Measurements from ENCODE around the gene ZBTB14. TPM values are rescaled to one million over a fixed set of nuclear protein-coding genes. Genes with fewer than 3 reads are reported as not detected.

Gene ZBTB14
- total and polyA plus RNA-seq, 4 donors, result 2.2 to 6.9 (median 4.4) TPM

GRCh38 chr18:5282770-5283169, 12.8 kb downstream of the ZBTB14 start:
- 88% methylated on average over 1 of the region's 1 CpG for WGBS
- DNase-seq (ENCODE audit: low spot score), result no peak
- Histone ChIP-seq H3K27ac (ENCODE audit: low read depth in 1 of 2, low read length in 2 of 2) (no peak overlapping the region), H3K4me1 (ENCODE audit: control insufficient read depth in 4 of 4, insufficient read depth in 4 of 4, low read length in 3 of 4) (no peaks in the 10 kb centered on the region), H3K9me3 (ENCODE audit: control insufficient read depth in 4 of 4, low read length in 3 of 4) (peaks cover 0 to 2% (median 0%) of the 10 kb centered on the region in 4 donors), H3K9ac (ENCODE audit: low read depth in 1 of 2, low read length in 2 of 2) (no peak overlapping the region), H3K36me3 (ENCODE audit: control insufficient read depth in 4 of 4, insufficient read depth in 3 of 4, low read depth in 1 of 4, low read length in 3 of 4) (peaks cover 0 to 2% (median 0%) of the 10 kb centered on the region in 4 donors), H3K27me3 (ENCODE audit: control insufficient read depth in 4 of 4, insufficient read depth in 4 of 4, low read length in 3 of 4) (no peaks in the 10 kb centered on the region), H3K4me3 (ENCODE audit: low read depth in 1 of 3, low read length in 3 of 3) (no peak overlapping the region)
- TF ChIP-seq FOXA2 (IDR thresholded peaks at IDR 0.05) (no peak), MAX (IDR thresholded peaks at IDR 0.05) (no peak), YY1 (IDR thresholded peaks at IDR 0.05) (no peak), RAD21 (IDR thresholded peaks at IDR 0.05) (no peak), HNF4A (conservative IDR thresholded peaks at IDR 0.05) (no peak), NR2F2 (IDR thresholded peaks at IDR 0.05) (no peak), TAF1 (conservative IDR thresholded peaks at IDR 0.05) (no peak), REST (IDR thresholded peaks at IDR 0.05) (no peak), HNF4G (IDR thresholded peaks at IDR 0.05) (no peak), ZBTB33 (IDR thresholded peaks at IDR 0.05) (no peak), RXRA (IDR thresholded peaks at IDR 0.05) (no peak), EGR1 (IDR thresholded peaks at IDR 0.05; ENCODE audit: low read depth in 2 of 2) (no peak), JUND (IDR thresholded peaks at IDR 0.05) (no peak), SP1 (IDR thresholded peaks at IDR 0.05) (no peak)

- Histone ChIP-seq H3K36me3 (ENCODE audit: control insufficient read depth in 4 of 4, insufficient read depth in 3 of 4, low read depth in 1 of 4, low read length in 3 of 4) (peaks cover 0 to 2% (median 0%) of the 10 kb centered on the region in 4 donors), H3K4me3 (ENCODE audit: low read depth in 1 of 3, low read length in 3 of 3) (no peak overlapping the region), H3K27me3 (ENCODE audit: control insufficient read depth in 4 of 4, insufficient read depth in 4 of 4, low read length in 3 of 4) (no peaks in the 10 kb centered on the region), H3K27ac (ENCODE audit: low read depth in 1 of 2, low read length in 2 of 2) (no peak overlapping the region), H3K4me1 (ENCODE audit: control insufficient read depth in 4 of 4, insufficient read depth in 4 of 4, low read length in 3 of 4) (no peaks in the 10 kb centered on the region), H3K9ac (ENCODE audit: low read depth in 1 of 2, low read length in 2 of 2) (no peak overlapping the region), H3K9me3 (ENCODE audit: control insufficient read depth in 4 of 4, low read length in 3 of 4) (peaks cover 0 to 2% (median under 1%) of the 10 kb centered on the region in 4 donors)
- DNase-seq (ENCODE audit: low spot score), result no peak
- 18% methylated on average over 3 of the region's 3 CpGs for WGBS
- TF ChIP-seq ATF3 (IDR thresholded peaks at IDR 0.05) (no peak), HNF4G (IDR thresholded peaks at IDR 0.05) (no peak), MAX (IDR thresholded peaks at IDR 0.05) (no peak), SP1 (IDR thresholded peaks at IDR 0.05) (no peak), NR2F2 (IDR thresholded peaks at IDR 0.05) (no peak), GABPA (IDR thresholded peaks at IDR 0.05 in 1 of 2, conservative IDR thresholded peaks at IDR 0.05 in 1 of 2) (no peak)
Measured at GRCh38 chr18:5276947-5277346, 18.6 kb downstream of the ZBTB14 start.
